Caco-2 (cell line): ENCODE measurements around the gene TRANK1. TPM values are rescaled to one million over a fixed set of nuclear protein-coding genes. Genes with fewer than 3 reads are reported as not detected.

Experiments
- BruUV-seq: library from RNA; stranded (reverse); fragments of 400-500 nt; replicated peaks from 2 replicates; lab custom pipeline; 2021; lab: Mats Ljungman, UMichigan
- CTCF ChIA-PET: fragments of 300-600 bp; sonication (Branson Sonifier 250); formaldehyde crosslinking; loops from one replicate; lab custom pipeline; 2022; ENCODE audit warnings: antibody characterized with exemption; lab: Charles Lee
- POLR2A ChIA-PET: fragments of 300-600 bp; sonication (Branson Sonifier 250); formaldehyde crosslinking; loops from one replicate; lab custom pipeline; 2022; ENCODE audit warnings: antibody characterized with exemption; lab: Charles Lee
- DNase-seq, 2 experiments: peaks; one replicate each; pipeline versions ENCODE4 v3.0.0 to v3.0.0-alpha.2; 2020 to 2022
- H3K27me3 ChIP-seq: replicated peaks from 2 replicates; pipeline ENCODE4 v1.6.0; 2011; ENCODE audit warnings: low read length; ENCODE audit not compliant: control insufficient read depth, insufficient read depth
- H3K36me3 ChIP-seq: 2 replicates; pipeline ENCODE4 v1.5.1; 2011; ENCODE audit warnings: low read length; ENCODE audit not compliant: control insufficient read depth, insufficient read depth
- H3K4me1 ChIP-seq: fragments of 250-450 bp; sonication (Bioruptor Pico); 2 replicates; pipeline ENCODE4 v1.5.1; 2020; ENCODE audit warnings: mild to moderate bottlenecking
- H3K4me3 ChIP-seq: 2 replicates; pipeline ENCODE4 v1.5.1; 2011; ENCODE audit warnings: low read depth, mild to moderate bottlenecking, control low read depth, low read length
- H3K9me3 ChIP-seq: fragments of 250-450 bp; sonication (Bioruptor Pico); 2 replicates; pipeline ENCODE4 v1.5.1; 2020; ENCODE audit warnings: mild to moderate bottlenecking, moderate library complexity
- H3K27ac Mint-ChIP-seq: one replicate; pipeline ENCODE4 v1.8.0; 2022; ENCODE audit warnings: mixed read lengths; ENCODE audit not compliant: unreplicated experiment
- H3K27me3 Mint-ChIP-seq: one replicate; pipeline ENCODE4 v1.8.0; 2022; ENCODE audit warnings: mixed read lengths; ENCODE audit not compliant: insufficient read depth, unreplicated experiment
- H3K36me3 Mint-ChIP-seq: one replicate; pipeline ENCODE4 v1.8.0; 2022; ENCODE audit warnings: mild to moderate bottlenecking, mixed read lengths; ENCODE audit not compliant: insufficient read depth, unreplicated experiment
- H3K4me1 Mint-ChIP-seq: one replicate; pipeline ENCODE4 v1.8.0; 2022; ENCODE audit warnings: low read depth, mixed read lengths; ENCODE audit not compliant: unreplicated experiment
- H3K4me3 Mint-ChIP-seq: one replicate; pipeline ENCODE4 v1.8.0; 2022; ENCODE audit warnings: mild to moderate bottlenecking, moderate library complexity, mixed read lengths; ENCODE audit not compliant: unreplicated experiment
- H3K9me3 Mint-ChIP-seq: one replicate; pipeline ENCODE4 v1.8.0; 2022; ENCODE audit warnings: mixed read lengths; ENCODE audit not compliant: unreplicated experiment
- intact Hi-C: fragments of 100-400 bp; cut with micrococcal nuclease; formaldehyde crosslinking; loops from one replicate; pipeline ENCODE4 v1.10.0; 2022; ENCODE audit not compliant: unreplicated experiment
- total RNA-seq: library from RNA; stranded (reverse); gene quantifications from 2 replicates; pipeline ENCODE4 v1.2.3, GENCODE V29; 2022
- TF ChIP-seq, protein P1 (sequence below), 2 experiments: fragments of 200-600 bp in 1 of 2; IDR thresholded peaks; 1 replicate in 1 of 2; 2 replicates in 1 of 2; pipeline versions ENCODE4 v1.5.1 to v1.8.0; 2011 to 2022; ENCODE audit warnings: antibody characterized with exemption in 1 of 2, control low read depth in 1 of 2, inconsistent platforms in 1 of 2, low read depth in 1 of 2, low read length in 1 of 2, mild to moderate bottlenecking in 1 of 2, moderate library complexity in 1 of 2; ENCODE audit not compliant: insufficient read depth in 1 of 2, severe bottlenecking in 1 of 2, unreplicated experiment in 1 of 2

The TRANK1 gene
- total RNA-seq, 1 experiment from 2014 or later, result 4.3 TPM

DNA sequence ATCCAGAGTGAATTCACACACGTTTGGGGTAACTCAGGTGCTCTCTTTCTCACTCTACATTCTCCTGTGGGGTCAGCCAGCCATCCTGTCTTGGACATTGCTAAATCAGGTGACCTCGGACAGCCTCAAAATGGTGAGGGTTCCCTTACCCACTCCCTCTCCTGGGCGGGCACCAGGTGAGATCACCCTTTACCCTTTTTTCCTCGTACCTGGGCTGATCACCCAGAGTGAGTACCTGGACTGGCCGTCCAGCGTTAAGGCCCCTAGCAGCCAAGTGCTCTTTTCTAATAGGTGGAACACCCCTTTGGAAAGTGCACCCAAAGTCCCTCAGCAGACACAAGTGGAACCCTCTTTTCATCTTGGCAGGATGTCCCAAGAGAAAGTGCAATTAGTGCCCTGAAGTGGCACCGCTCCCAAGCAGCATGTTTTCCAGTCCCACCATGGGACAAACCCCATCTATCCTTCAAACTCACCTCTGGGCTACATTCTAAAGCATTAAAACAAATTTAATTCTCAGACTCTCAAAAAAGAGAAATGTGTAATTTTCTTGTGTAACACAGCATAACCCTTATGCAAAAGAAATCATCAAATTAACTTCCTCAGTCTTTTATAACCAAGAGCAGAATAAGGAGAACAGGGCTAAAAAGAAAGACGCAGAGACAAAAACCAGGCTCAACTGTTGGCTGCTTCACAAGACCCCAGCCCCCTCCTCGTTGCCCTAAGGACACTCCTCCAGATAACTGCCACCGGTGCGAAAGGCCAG, 20.7 kb downstream of the TRANK1 start:
- Mint-ChIP-seq H3K4me3 (peak overlapping the region; percentile 1), H3K27ac (no peak overlapping the region)
- H3K4me1 ChIP-seq, result peaks cover 13% of the 10 kb centered on the region

DNA sequence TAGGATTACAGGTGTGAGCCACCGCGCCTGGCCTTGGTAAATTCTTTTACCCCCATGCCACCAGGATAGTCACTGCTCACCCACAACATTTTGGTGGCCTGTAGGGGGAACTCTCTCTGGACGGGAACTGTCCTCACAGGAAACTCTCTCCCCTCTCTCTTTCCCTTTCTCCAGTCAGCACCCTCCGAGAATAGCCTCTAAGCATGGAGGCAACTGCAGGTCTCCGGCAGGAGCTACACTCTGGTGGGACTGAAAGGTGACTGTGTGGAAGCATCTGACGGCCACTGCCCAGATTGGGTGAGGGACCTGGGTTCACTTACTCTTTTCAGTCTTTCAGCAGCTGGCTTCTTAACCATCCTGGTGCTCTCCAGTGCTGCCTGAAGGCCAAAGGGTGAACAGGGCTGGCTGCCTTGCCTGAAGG, 21.3 kb downstream of the TRANK1 start:
- intact Hi-C loops, result no loop called here

More for the DNA sequence above, 20.7 kb downstream of the TRANK1 start:
- Histone ChIP-seq H3K36me3 (no peaks in the 10 kb centered on the region), H3K4me3 (no peak overlapping the region), H3K27me3 (no peaks in the 10 kb centered on the region), H3K9me3 (peaks cover 18% of the 10 kb centered on the region)
- H3K4me1 Mint-ChIP-seq, result peaks cover 25% of the 10 kb centered on the region
- peaks cover 36% of the 10 kb centered on the region for H3K9me3 Mint-ChIP-seq
- no peak for DNase-seq
- CTCF ChIA-PET, result no interaction called here
- TF ChIP-seq, protein P1, sequence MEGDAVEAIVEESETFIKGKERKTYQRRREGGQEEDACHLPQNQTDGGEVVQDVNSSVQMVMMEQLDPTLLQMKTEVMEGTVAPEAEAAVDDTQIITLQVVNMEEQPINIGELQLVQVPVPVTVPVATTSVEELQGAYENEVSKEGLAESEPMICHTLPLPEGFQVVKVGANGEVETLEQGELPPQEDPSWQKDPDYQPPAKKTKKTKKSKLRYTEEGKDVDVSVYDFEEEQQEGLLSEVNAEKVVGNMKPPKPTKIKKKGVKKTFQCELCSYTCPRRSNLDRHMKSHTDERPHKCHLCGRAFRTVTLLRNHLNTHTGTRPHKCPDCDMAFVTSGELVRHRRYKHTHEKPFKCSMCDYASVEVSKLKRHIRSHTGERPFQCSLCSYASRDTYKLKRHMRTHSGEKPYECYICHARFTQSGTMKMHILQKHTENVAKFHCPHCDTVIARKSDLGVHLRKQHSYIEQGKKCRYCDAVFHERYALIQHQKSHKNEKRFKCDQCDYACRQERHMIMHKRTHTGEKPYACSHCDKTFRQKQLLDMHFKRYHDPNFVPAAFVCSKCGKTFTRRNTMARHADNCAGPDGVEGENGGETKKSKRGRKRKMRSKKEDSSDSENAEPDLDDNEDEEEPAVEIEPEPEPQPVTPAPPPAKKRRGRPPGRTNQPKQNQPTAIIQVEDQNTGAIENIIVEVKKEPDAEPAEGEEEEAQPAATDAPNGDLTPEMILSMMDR (IDR thresholded peaks at IDR 0.05; ENCODE audit: insufficient read depth in 1 of 2, low read depth in 1 of 2, low read length in 1 of 2, severe bottlenecking in 1 of 2, unreplicated experiment in 1 of 2), result no peak
- peaks cover 23% of the 10 kb centered on the region for H3K36me3 Mint-ChIP-seq
- POLR2A ChIA-PET, result no interaction called here
- intact Hi-C loops, result no loop called here
- BruUV-seq, result no TSS peak
- no peaks in the 10 kb centered on the region for H3K27me3 Mint-ChIP-seq

DNA sequence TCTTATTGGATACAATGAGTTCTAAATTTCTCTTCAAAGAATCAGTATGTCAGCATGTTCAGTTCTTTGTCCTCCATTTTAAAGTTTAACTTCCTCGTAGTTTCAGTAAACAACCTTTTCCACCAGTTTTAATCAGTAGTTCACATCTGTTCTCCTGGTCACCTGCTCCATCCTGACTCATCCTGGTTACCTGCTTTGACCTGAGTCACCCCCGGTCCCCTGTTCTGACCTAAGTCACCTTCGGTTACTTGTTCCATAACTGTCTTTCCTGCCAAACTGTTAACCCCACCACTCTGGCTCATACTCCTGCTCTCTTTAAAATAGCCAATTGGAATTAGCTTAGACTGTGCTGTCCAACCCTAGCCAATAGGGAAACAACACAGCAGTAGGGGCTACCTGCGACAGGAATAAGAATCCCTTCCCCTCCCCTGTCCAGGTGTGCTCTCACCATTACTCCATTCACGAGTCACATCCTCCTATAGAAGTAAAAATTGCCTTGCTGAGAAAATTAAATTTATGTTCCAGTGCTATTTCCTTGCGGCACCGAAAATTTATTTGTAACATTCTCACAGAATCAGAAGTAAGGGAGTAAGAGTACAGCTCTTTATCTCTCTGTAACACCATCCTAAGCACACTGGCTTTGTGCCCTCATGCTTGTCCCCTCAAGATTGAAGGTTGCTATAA, 23.8 kb downstream of the TRANK1 start:
- peaks cover 23% of the 10 kb centered on the region for H3K36me3 Mint-ChIP-seq
- DNase-seq, result no peak
- Histone ChIP-seq H3K36me3 (no peaks in the 10 kb centered on the region), H3K9me3 (peaks cover 18% of the 10 kb centered on the region), H3K4me1 (peaks cover 14% of the 10 kb centered on the region), H3K27me3 (no peaks in the 10 kb centered on the region), H3K4me3 (no peak overlapping the region)
- H3K27ac Mint-ChIP-seq, result peak overlapping the region; percentile 19
- no peak overlapping the region for H3K4me3 Mint-ChIP-seq
- ChIA-PET CTCF (interaction anchor here (0.8 kb wide), 1 partner anchor 38 kb away, joined by 3 read pairs; no protein-coding TSS in a partner anchor), POLR2A (no interaction called here)
- peaks cover 30% of the 10 kb centered on the region for H3K4me1 Mint-ChIP-seq
- intact Hi-C loops, result no loop called here
- peaks cover 49% of the 10 kb centered on the region for H3K9me3 Mint-ChIP-seq
- BruUV-seq, result no TSS peak
- H3K27me3 Mint-ChIP-seq, result no peaks in the 10 kb centered on the region
- TF ChIP-seq, protein P1 (IDR thresholded peaks at IDR 0.05; ENCODE audit: insufficient read depth in 1 of 2, low read depth in 1 of 2, low read length in 1 of 2, severe bottlenecking in 1 of 2, unreplicated experiment in 1 of 2), result no peak

More for the DNA sequence above, 21.3 kb downstream of the TRANK1 start:
- no peaks in the 10 kb centered on the region for H3K36me3 ChIP-seq
- POLR2A ChIA-PET, result no interaction called here
- CTCF ChIA-PET, result interaction anchor here (0.6 kb wide), 1 partner anchor 43 kb away, joined by 3 read pairs; no protein-coding TSS in a partner anchor
- TF ChIP-seq, protein P1 (IDR thresholded peaks at IDR 0.05; ENCODE audit: insufficient read depth in 1 of 2, low read depth in 1 of 2, low read length in 1 of 2, severe bottlenecking in 1 of 2, unreplicated experiment in 1 of 2), result no peak
- H3K4me1 ChIP-seq, result peaks cover 14% of the 10 kb centered on the region
- Mint-ChIP-seq H3K4me3 (no peak overlapping the region), H3K27me3 (no peaks in the 10 kb centered on the region), H3K36me3 (peaks cover 23% of the 10 kb centered on the region), H3K4me1 (peaks cover 27% of the 10 kb centered on the region), H3K27ac (no peak overlapping the region), H3K9me3 (peaks cover 39% of the 10 kb centered on the region)
- H3K9me3 ChIP-seq, result peaks cover 18% of the 10 kb centered on the region
- no peak for DNase-seq
- no peaks in the 10 kb centered on the region for H3K27me3 ChIP-seq
- no TSS peak for BruUV-seq
- H3K4me3 ChIP-seq, result no peak overlapping the region
